ENCODE data around the gene HASPIN. TPM values are rescaled to one million over a fixed set of nuclear protein-coding genes. Genes with fewer than 3 reads are reported as not detected.

HASPIN gene
- total RNA-seq, 1 experiment from 2014 or later, result 26.8 TPM

- ChIA-PET POLR2A (ENCODE audit: unreplicated experiment) (interaction anchor here (0.6 kb wide), 2 partner anchors 15 to 271 kb away, joined by 3 read pairs; no protein-coding TSS in a partner anchor), CTCF (interaction anchor here (0.6 to 1.0 kb wide), 3 partner anchors 60 to 557 kb away, joined by 3 to 6 read pairs (median 5); partner anchors contain the start of gene P2RX1)
- Histone ChIP-seq H3K4me1 (replicated peaks; ENCODE audit: insufficient read depth) (peaks cover 12% of the 10 kb centered on the region), H3K79me2 (ENCODE audit: low read depth) (peaks cover 35% of the 10 kb centered on the region), H3K4me3 (peak overlapping the region; percentile 71), H3K27me3 (ENCODE audit: insufficient read depth, low read depth) (no peaks in the 10 kb centered on the region), H3K9me3 (ENCODE audit: insufficient read depth, low read depth) (no peaks in the 10 kb centered on the region), H2AFZ (peak overlapping the region; percentile 98), H3F3A (ENCODE audit: insufficient read depth, low read depth) (peaks cover 10% of the 10 kb centered on the region; the same call in 1 of the 2 replicates), H3K36me3 (ENCODE audit: low read depth) (no peaks in the 10 kb centered on the region), H3K9me2 (ENCODE audit: insufficient read depth) (no peaks in the 10 kb centered on the region), H4K20me1 (ENCODE audit: insufficient read depth) (no peaks in the 10 kb centered on the region), H3K27ac (no peak overlapping the region), H3K4me2 (peak overlapping the region; percentile 83)
- BruUV-seq (replicated peaks), result no TSS peak
- intact Hi-C loops (cut with micrococcal nuclease; ENCODE audit: unreplicated experiment), result no loop called here
- TF ChIP-seq CTCF (conservative IDR thresholded peaks at IDR 0.05) (no peak), EZH2 (IDR thresholded peaks at IDR 0.05; ENCODE audit: low read depth) (no peak)
- DNase-seq, result peak in 1 of 2 experiments; percentile 34
Observed at GRCh38 chr17:3695129-3695722, 28.5 kb upstream of the HASPIN start.

- ChIA-PET POLR2A (ENCODE audit: unreplicated experiment) (interaction anchor here (0.6 to 0.7 kb wide), 3 partner anchors 15 to 270 kb away, joined by 3 read pairs; no protein-coding TSS in a partner anchor), CTCF (interaction anchor here (0.6 kb wide), 2 partner anchors 59 to 556 kb away, joined by 5 to 6 read pairs; no protein-coding TSS in a partner anchor)
- BruUV-seq (replicated peaks), result no TSS peak
Observed at GRCh38 chr17:3695723-3696411, 27.8 kb upstream of the HASPIN start, which contains the start of gene P2RX5. P2RX5 (minus strand) TSS chr17:3696155; CDS start chr17:3696005, 150 bp downstream.

More at GRCh38 chr17:3695723-3696411, 27.8 kb upstream of the HASPIN start, which contains the start of gene P2RX5:
- TF ChIP-seq CTCF (conservative IDR thresholded peaks at IDR 0.05), result no peak
- TF ChIP-seq EZH2 (IDR thresholded peaks at IDR 0.05; ENCODE audit: low read depth), result no peak
- Histone ChIP-seq H3K79me2 (ENCODE audit: low read depth) (peaks cover 35% of the 10 kb centered on the region), H3K9me2 (ENCODE audit: insufficient read depth) (no peaks in the 10 kb centered on the region), H3K9me3 (ENCODE audit: insufficient read depth, low read depth) (no peaks in the 10 kb centered on the region), H3K4me3 (peak within 1 kb of the TSS; percentile 71), H3K27ac (no peak within 1 kb of the TSS), H3F3A (ENCODE audit: insufficient read depth, low read depth) (peaks cover 10% of the 10 kb centered on the region; the same call in 1 of the 2 replicates), H4K20me1 (ENCODE audit: insufficient read depth) (no peaks in the 10 kb centered on the region), H3K36me3 (ENCODE audit: low read depth) (no peaks in the 10 kb centered on the region), H3K27me3 (ENCODE audit: insufficient read depth, low read depth) (no peaks in the 10 kb centered on the region), H3K4me1 (replicated peaks; ENCODE audit: insufficient read depth) (peaks cover 12% of the 10 kb centered on the region), H2AFZ (peak within 1 kb of the TSS; percentile 98), H3K4me2 (peak within 1 kb of the TSS; percentile 83)
- peak in 1 of 2 experiments; percentile 36 for DNase-seq
- intact Hi-C loops (cut with micrococcal nuclease; ENCODE audit: unreplicated experiment), result no loop called here

Data from PC-9 (cell line).